Measurements from ENCODE around the gene NOC4L. TPM values are rescaled to one million over a fixed set of nuclear protein-coding genes. Genes with fewer than 3 reads are reported as not detected.

NOC4L gene
- total RNA-seq, 3 donors from 2014 or later (not counting 1 experiment from before 2014, with no cell fraction given): 21.0 to 30.2 (median 21.7) TPM

- Mint-ChIP-seq H3K9me3 (no peaks in the 10 kb centered on the region), H3K4me1 (peaks cover 0 to 5% of the 10 kb centered on the region in 2 donors), H3K4me3 (no peak overlapping the region), H3K27me3 (ENCODE audit: low read depth in 2 of 2) (no peaks in the 10 kb centered on the region), H3K27ac (no peak overlapping the region), H3K36me3 (peaks cover 11% of the 10 kb centered on the region)
- ATAC-seq (no peak), DNase-seq (no peak)
- Histone ChIP-seq H3K27me3 (ENCODE audit: control insufficient read depth, insufficient read depth, low read length) (no peaks in the 10 kb centered on the region), H3K4me1 (ENCODE audit: control insufficient read depth, insufficient read depth, low read length) (no peaks in the 10 kb centered on the region), H3K27ac (ENCODE audit: low read length) (no peak overlapping the region), H3K4me3 (ENCODE audit: low read length) (no peak overlapping the region), H3K36me3 (ENCODE audit: control insufficient read depth, insufficient read depth, low read length) (peaks cover 27% of the 10 kb centered on the region), H3K9me3 (ENCODE audit: control insufficient read depth, insufficient read depth, low read length) (peaks cover 4% of the 10 kb centered on the region)
- WGBS (ENCODE audit: insufficient coverage): 92% methylated on average over 6 of the region's 8 CpGs
- intact Hi-C loops (cut with micrococcal nuclease): no loop called here
- TF ChIP-seq CTCF (IDR thresholded peaks at IDR 0.05): no peak
These were observed 17.2 kb upstream of the NOC4L start for GRCh38 chr12:132127041-132127440.

GRCh38 chr12:132129007-132129406 lies 15.2 kb upstream of the NOC4L start:
- peaks cover 4% of the 10 kb centered on the region for H3K9me3 ChIP-seq (ENCODE audit: control insufficient read depth, insufficient read depth, low read length)
- TF ChIP-seq CTCF (IDR thresholded peaks at IDR 0.05): no peak
- H3K36me3 ChIP-seq (ENCODE audit: control insufficient read depth, insufficient read depth, low read length): peaks cover 22% of the 10 kb centered on the region
- Mint-ChIP-seq H3K36me3 (peaks cover 11% of the 10 kb centered on the region), H3K4me3 (no peak overlapping the region), H3K4me1 (peaks cover 0 to 5% of the 10 kb centered on the region in 2 donors), H3K27ac (no peak overlapping the region), H3K27me3 (ENCODE audit: low read depth in 2 of 2) (no peaks in the 10 kb centered on the region), H3K9me3 (no peaks in the 10 kb centered on the region)
- ATAC-seq: no peak
- no peaks in the 10 kb centered on the region for H3K27me3 ChIP-seq (ENCODE audit: control insufficient read depth, insufficient read depth, low read length)
- H3K27ac ChIP-seq (ENCODE audit: low read length): no peak overlapping the region
- intact Hi-C loops (cut with micrococcal nuclease): no loop called here
- WGBS (ENCODE audit: insufficient coverage): 92% methylated on average over 3 of the region's 3 CpGs
- DNase-seq: no peak
- no peak overlapping the region for H3K4me3 ChIP-seq (ENCODE audit: low read length)
- H3K4me1 ChIP-seq (ENCODE audit: control insufficient read depth, insufficient read depth, low read length): no peaks in the 10 kb centered on the region

DNA sequence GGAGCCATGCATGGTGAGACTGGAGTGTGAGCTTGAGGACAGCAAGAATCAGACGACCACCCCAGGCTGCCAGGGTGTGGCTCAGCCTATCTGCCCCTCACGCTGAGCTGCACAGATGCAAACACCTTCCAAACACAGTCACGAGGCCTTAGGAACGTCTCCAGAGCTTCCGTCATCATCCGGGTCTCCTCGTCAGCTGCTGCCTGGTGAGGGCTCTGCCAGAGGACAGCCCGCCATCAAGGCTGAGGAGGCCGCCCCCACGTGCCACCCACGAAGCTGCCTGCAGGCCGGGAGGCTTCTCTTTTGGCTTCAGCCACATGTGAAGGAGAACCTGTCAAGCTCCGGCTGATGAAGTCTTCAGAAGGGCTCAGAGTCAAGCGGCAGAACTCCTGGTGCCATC lies 13.6 kb upstream of the NOC4L start:
- Histone ChIP-seq H3K27me3 (ENCODE audit: control insufficient read depth, insufficient read depth, low read length) (no peaks in the 10 kb centered on the region), H3K4me1 (ENCODE audit: control insufficient read depth, insufficient read depth, low read length) (no peaks in the 10 kb centered on the region), H3K4me3 (ENCODE audit: low read length) (no peak overlapping the region), H3K36me3 (ENCODE audit: control insufficient read depth, insufficient read depth, low read length) (peaks cover 17% of the 10 kb centered on the region), H3K27ac (ENCODE audit: low read length) (no peak overlapping the region), H3K9me3 (ENCODE audit: control insufficient read depth, insufficient read depth, low read length) (peaks cover 4% of the 10 kb centered on the region)
- H3K4me3 Mint-ChIP-seq: no peak overlapping the region
- no peaks in the 10 kb centered on the region for H3K9me3 Mint-ChIP-seq
- intact Hi-C loops (cut with micrococcal nuclease): no loop called here
- no peak for ATAC-seq
- DNase-seq: no peak
- WGBS (ENCODE audit: insufficient coverage): 91% methylated on average over 14 of the region's 14 CpGs
- H3K36me3 Mint-ChIP-seq: peaks cover 11% of the 10 kb centered on the region
- no peak for TF ChIP-seq CTCF (IDR thresholded peaks at IDR 0.05)
- peaks cover 0 to 5% of the 10 kb centered on the region in 2 donors for H3K4me1 Mint-ChIP-seq
- H3K27me3 Mint-ChIP-seq (ENCODE audit: low read depth in 2 of 2): no peaks in the 10 kb centered on the region
- no peak overlapping the region for H3K27ac Mint-ChIP-seq

- 98% methylated on average over 14 of the region's 14 CpGs for WGBS (ENCODE audit: insufficient coverage)
- peaks cover 14% of the 10 kb centered on the region for H3K36me3 ChIP-seq (ENCODE audit: control insufficient read depth, insufficient read depth, low read length)
- H3K4me3 ChIP-seq (ENCODE audit: low read length): no peak overlapping the region
- peaks cover 4% of the 10 kb centered on the region for H3K9me3 ChIP-seq (ENCODE audit: control insufficient read depth, insufficient read depth, low read length)
- H3K27me3 Mint-ChIP-seq (ENCODE audit: low read depth in 2 of 2): no peaks in the 10 kb centered on the region
- H3K4me3 Mint-ChIP-seq: no peak overlapping the region
- H3K9me3 Mint-ChIP-seq: no peaks in the 10 kb centered on the region
- H3K4me1 ChIP-seq (ENCODE audit: control insufficient read depth, insufficient read depth, low read length): no peaks in the 10 kb centered on the region
- H3K36me3 Mint-ChIP-seq: peaks cover 11% of the 10 kb centered on the region
- intact Hi-C loops (cut with micrococcal nuclease): no loop called here
- H3K27me3 ChIP-seq (ENCODE audit: control insufficient read depth, insufficient read depth, low read length): no peaks in the 10 kb centered on the region
- no peak for ATAC-seq
- no peak overlapping the region for H3K27ac ChIP-seq (ENCODE audit: low read length)
- peaks cover 0 to 5% of the 10 kb centered on the region in 2 donors for H3K4me1 Mint-ChIP-seq
- TF ChIP-seq CTCF (IDR thresholded peaks at IDR 0.05): no peak
- no peak overlapping the region for H3K27ac Mint-ChIP-seq
- no peak for DNase-seq
These were observed 13.0 kb upstream of the NOC4L start for GRCh38 chr12:132131229-132131628.
